ENCODE measurements around the gene GNAO1. TPM values are rescaled to one million over a fixed set of nuclear protein-coding genes. Genes with fewer than 3 reads are reported as not detected.
"Not testable (repeated sequence)": the region's sequence is repeated elsewhere in the genome, so short reads cannot be mapped to it uniquely, and the experiment has no call there.

The GNAO1 gene
- total RNA-seq, 1 donor from 2014 or later, result not detected

DNA sequence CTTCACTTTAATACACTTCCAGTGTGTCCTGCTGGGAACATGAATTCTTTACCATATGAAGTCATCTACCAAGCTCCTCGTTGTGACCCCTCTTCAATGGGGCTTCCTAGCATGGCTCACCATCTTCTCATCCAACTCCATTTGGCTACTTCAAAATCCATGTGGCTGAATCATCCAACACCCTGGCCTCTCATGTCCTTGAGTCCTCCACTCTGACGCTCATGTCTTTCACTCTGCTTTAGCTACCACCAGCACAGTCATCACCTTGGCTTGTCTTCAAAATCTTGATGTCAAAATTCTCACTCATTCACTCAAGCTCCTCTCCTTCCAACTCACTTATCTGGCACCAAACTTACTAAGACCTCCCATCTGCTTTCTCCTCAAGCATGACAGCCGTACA, 198.3 kb downstream of the GNAO1 start:
- DNase-seq (ENCODE audit: low read depth, low spot score), result no peak

GRCh38 chr16:56396724-56397123, 205.4 kb downstream of the GNAO1 start:
- not testable (repeated sequence) for DNase-seq (ENCODE audit: low read depth, low spot score)

DNA sequence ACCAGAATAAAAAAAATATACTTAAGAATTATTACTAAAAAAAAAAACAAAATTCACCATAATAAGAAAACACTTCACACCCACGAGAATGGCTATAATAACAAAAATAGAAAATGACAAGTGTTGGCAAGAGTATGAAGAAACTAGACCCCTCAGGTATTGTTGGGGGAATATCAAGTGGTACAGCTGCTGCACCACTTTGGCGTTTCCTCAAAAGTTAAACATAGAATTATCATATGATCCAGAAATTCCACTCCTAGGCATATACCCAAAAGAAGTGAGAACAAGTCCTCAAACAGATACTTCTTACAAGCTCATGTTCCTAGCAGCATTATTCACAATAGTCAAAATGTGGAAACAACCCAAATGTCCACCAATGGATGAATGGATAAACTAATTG, 207.8 kb downstream of the GNAO1 start:
- no peak for DNase-seq (ENCODE audit: low read depth, low spot score)

DNA sequence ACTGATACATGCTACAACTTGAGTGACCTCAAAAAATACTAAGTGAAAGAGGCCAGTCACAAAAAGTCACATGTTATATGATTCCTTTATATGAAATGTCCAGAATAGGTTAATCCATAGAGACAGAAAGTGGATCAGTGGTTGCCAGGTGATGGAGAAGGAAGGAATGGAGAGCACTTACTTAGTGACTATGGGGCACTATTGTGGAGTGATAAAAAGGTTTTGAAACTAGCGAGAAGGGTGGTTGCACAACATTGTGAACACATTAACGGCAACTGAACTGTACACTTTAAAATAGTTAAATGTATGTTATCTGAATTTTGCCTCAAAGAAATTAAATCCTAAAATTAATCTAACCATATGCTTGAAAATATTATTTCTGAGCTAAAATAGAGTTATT, 208.2 kb downstream of the GNAO1 start:
- DNase-seq (ENCODE audit: low read depth, low spot score), result no peak

GRCh38 chr16:56400458-56400857, 209.2 kb downstream of the GNAO1 start:
- no peak for DNase-seq (ENCODE audit: low read depth, low spot score)

- DNase-seq (ENCODE audit: low read depth, low spot score), result no peak
Measured at GRCh38 chr16:56401482-56401881, 210.2 kb downstream of the GNAO1 start.

- DNase-seq (ENCODE audit: low read depth, low spot score), result no peak
Measured at GRCh38 chr16:56405977-56406672, 214.8 kb downstream of the GNAO1 start.

Other genes starting within 250 kb of the GNAO1 start
- gene AMFR, start 234.1 kb downstream of the GNAO1 start, total RNA-seq, result 241 and 263 TPM in 2 replicates